Lung (tissue), 12 donors: ENCODE results near the gene OTUB2. TPM values are rescaled to one million over a fixed set of nuclear protein-coding genes. Genes with fewer than 3 reads are reported as not detected.

Experiments used
- ATAC-seq: fragments of 200-7000 bp; cut with Tn5 transposase; one replicate; pipeline ENCODE4 v1.9.1; 2020; ENCODE audit warnings: moderate number of reproducible peaks; ENCODE audit not compliant: insufficient read depth, low FRiP score
- DNase-seq, 3 donors: peaks; one replicate each; pipeline ENCODE4 v3.0.0-alpha.2; 2013 to 2017
- H3K27ac ChIP-seq, 2 donors: one replicate each; pipeline ENCODE4 v1.5.1; 2013; ENCODE audit warnings: mild to moderate bottlenecking in 2 of 2, moderate library complexity in 2 of 2, control low read depth in 1 of 2, inconsistent platforms in 1 of 2, low read depth in 1 of 2, low read length in 1 of 2
- H3K27me3 ChIP-seq, 3 donors: one replicate each; pipeline ENCODE4 v1.5.1; 2013; ENCODE audit warnings: low read length in 2 of 3; ENCODE audit not compliant: control insufficient read depth in 3 of 3, insufficient read depth in 3 of 3
- H3K36me3 ChIP-seq, 4 donors: one replicate each; pipeline ENCODE4 v1.5.1; 2013; ENCODE audit warnings: low read length in 4 of 4, mild to moderate bottlenecking in 1 of 4, moderate library complexity in 1 of 4; ENCODE audit not compliant: control insufficient read depth in 4 of 4, insufficient read depth in 4 of 4
- H3K4me1 ChIP-seq, 5 donors: one replicate each; pipeline ENCODE4 v1.5.1; 2013; ENCODE audit warnings: low read length in 5 of 5, mild to moderate bottlenecking in 2 of 5, moderate library complexity in 1 of 5; ENCODE audit not compliant: control insufficient read depth in 5 of 5, insufficient read depth in 5 of 5
- H3K4me3 ChIP-seq: one replicate; pipeline ENCODE4 v1.5.1; 2013; ENCODE audit warnings: mild to moderate bottlenecking, control low read depth, moderate library complexity
- H3K9ac ChIP-seq, 2 donors: one replicate each; pipeline ENCODE4 v1.5.1; 2013; ENCODE audit warnings: low read length in 2 of 2, control low read depth in 1 of 2; ENCODE audit not compliant: insufficient read depth in 1 of 2
- H3K9me3 ChIP-seq, 4 donors: one replicate each; pipeline ENCODE4 v1.5.1; 2013; ENCODE audit warnings: low read length in 3 of 4, mild to moderate bottlenecking in 1 of 4, moderate library complexity in 1 of 4; ENCODE audit not compliant: control insufficient read depth in 4 of 4, insufficient read depth in 3 of 4
- WGBS, 2 donors: extraction: QIAGEN DNeasy Blood & Tissue Kit; methylation state at CpG; one replicate each; pipeline ENCODE4 v1.1.7; 2013; 5-methylcytosine and 5-hydroxymethylcytosine counted together
- polyA plus RNA-seq, 2 donors: library from polyadenylated mRNA; stranded (reverse); fragments of 200-250 nt; gene quantifications; one replicate each; pipeline ENCODE4 v1.2.1, GENCODE V29; 2013
- total RNA-seq, 2 donors: library from RNA; depleted of rRNA in 1 of 2; stranded (reverse); fragments of >200 nt in 1 of 2; gene quantifications; one replicate each; pipeline ENCODE4 v1.2.1, GENCODE V29; 2014 to 2021
- TF ChIP-seq, protein P1 (sequence below): IDR thresholded peaks from 2 replicates; pipeline ENCODE4 v1.5.1; 2012; ENCODE audit warnings: mild to moderate bottlenecking; ENCODE audit errors: control extremely low read depth, extremely low read depth
- donor health status: control.
- donor health status: control.
- donor health status: Bipolar disorder and iron deficiency.
- donor health status: healthy.
- donor health status: DM: yes; HTN: yes; CAD: no.

OTUB2 gene
- total and polyA plus RNA-seq, 4 donors: 0.31 to 2.2 (median 1.6) TPM

DNA sequence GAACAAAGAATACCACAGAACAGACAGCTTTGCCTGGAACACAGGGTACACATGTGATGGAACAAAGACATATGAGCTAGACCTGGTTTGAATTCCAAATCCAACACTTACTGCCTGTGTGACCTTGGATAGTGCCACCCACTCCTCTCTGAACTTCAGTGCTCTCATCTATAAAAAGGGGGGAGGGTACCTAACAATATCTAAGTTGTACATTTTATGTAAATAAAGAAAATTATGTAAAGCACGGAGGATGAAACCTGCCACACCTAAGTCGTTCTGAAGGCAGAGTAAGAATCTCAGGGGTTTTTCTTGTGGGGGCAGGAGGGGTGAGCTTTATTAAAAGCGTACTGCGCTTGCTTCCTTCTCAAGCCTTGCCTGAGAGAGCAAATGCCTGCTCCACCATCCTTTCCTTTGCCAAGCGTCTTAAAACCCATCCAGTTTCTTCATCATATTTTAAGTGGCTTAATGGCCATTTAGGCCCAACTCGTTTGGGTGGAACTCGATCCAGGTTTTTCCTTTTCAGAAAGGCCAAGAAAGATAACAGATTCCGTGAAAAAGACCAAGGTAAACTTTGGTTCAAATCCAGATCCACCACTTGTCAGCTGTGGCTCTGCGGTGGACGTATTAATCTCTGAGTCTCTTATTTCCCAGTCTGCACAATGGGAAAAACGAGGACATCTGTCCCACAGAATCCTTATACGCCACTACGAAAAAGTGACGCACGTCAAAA lies 53.9 kb downstream of the OTUB2 start:
- no peak for ATAC-seq
- Histone ChIP-seq H3K4me1 (peaks cover 6 to 40% (median 25%) of the 10 kb centered on the region in 5 donors), H3K36me3 (peaks cover 6 to 20% (median 16%) of the 10 kb centered on the region in 4 donors), H3K4me3 (peak overlapping the region; percentile 93), H3K9me3 (peaks cover 0 to 2% (median under 1%) of the 10 kb centered on the region in 4 donors), H3K27me3 (no peaks in the 10 kb centered on the region), H3K27ac (peak overlapping the region; percentile 85 to 97), H3K9ac (peak overlapping the region; percentile 89 to 93)
- 4 to 5% methylated on average over 15 of the region's 15 CpGs for WGBS, 2 donors
- TF ChIP-seq, protein P1, sequence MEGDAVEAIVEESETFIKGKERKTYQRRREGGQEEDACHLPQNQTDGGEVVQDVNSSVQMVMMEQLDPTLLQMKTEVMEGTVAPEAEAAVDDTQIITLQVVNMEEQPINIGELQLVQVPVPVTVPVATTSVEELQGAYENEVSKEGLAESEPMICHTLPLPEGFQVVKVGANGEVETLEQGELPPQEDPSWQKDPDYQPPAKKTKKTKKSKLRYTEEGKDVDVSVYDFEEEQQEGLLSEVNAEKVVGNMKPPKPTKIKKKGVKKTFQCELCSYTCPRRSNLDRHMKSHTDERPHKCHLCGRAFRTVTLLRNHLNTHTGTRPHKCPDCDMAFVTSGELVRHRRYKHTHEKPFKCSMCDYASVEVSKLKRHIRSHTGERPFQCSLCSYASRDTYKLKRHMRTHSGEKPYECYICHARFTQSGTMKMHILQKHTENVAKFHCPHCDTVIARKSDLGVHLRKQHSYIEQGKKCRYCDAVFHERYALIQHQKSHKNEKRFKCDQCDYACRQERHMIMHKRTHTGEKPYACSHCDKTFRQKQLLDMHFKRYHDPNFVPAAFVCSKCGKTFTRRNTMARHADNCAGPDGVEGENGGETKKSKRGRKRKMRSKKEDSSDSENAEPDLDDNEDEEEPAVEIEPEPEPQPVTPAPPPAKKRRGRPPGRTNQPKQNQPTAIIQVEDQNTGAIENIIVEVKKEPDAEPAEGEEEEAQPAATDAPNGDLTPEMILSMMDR: no peak
- DNase-seq: peak in 2 of 3 donors; percentile 58 to 68

GRCh38 chr14:94080621-94081385 lies 54.7 kb downstream of the OTUB2 start, which contains the start of the genes DDX24 and IFI27L1:
Gene DDX24 (minus strand): TSS chr14:94081202. CDS start chr14:94079742, 1,460 bp downstream.
Gene IFI27L1 (plus strand): TSS chr14:94081310. CDS start chr14:94096938, 15,628 bp downstream.
- Histone ChIP-seq H3K4me1 (peaks cover 6 to 40% (median 25%) of the 10 kb centered on the region in 5 donors), H3K27ac (peak within 1 kb of the TSS; percentile 85 to 97)
- peak; percentile 98 for ATAC-seq

DNA sequence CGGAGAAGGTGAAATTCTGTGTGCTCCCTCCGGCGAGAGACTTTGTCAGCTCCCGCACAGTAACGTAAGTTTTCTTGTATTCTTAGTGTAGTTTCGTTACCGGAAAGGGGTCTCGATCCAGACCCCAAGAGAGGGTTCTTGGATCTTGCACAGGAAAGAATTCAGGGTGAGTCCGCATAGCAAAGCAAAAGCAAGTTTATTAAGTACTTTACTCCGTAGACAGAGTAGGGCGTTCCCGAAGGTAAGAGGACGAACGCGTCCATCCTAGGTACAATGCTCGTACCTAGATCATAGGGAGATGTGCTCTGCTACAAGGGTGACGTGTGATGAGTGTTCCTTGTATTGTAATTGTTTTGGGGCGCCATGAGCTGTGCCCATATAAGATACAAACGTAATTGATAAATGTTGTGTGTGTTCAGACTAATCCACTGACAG lies 55.3 kb downstream of the OTUB2 start:
- peak; percentile 36 for ATAC-seq
- peaks cover 6 to 40% (median 24%) of the 10 kb centered on the region in 5 donors for H3K4me1 ChIP-seq
- 1% methylated on average over 19 of the region's 19 CpGs for WGBS, 2 donors
- no peak for DNase-seq
- peaks cover 6 to 20% (median 16%) of the 10 kb centered on the region in 4 donors for H3K36me3 ChIP-seq
- peak overlapping the region; percentile 85 to 97 for H3K27ac ChIP-seq
- no peaks in the 10 kb centered on the region for H3K27me3 ChIP-seq
- H3K9me3 ChIP-seq: peaks cover 0 to 2% (median 0%) of the 10 kb centered on the region in 4 donors
- peak overlapping the region; percentile 93 for H3K4me3 ChIP-seq
- TF ChIP-seq, protein P1: no peak
- peak overlapping the region; percentile 84 to 88 for H3K9ac ChIP-seq

More at GRCh38 chr14:94080621-94081385, 54.7 kb downstream of the OTUB2 start, which contains the start of the genes DDX24 and IFI27L1:
- peak within 1 kb of the TSS; percentile 89 to 93 for H3K9ac ChIP-seq
- 0% methylated on average over 77 of the region's 77 CpGs for WGBS, 2 donors
- peak within 1 kb of the TSS; percentile 93 for H3K4me3 ChIP-seq
- H3K9me3 ChIP-seq: peaks cover 0 to 2% (median 0%) of the 10 kb centered on the region in 4 donors
- H3K36me3 ChIP-seq: peaks cover 6 to 20% (median 16%) of the 10 kb centered on the region in 4 donors
- peak; percentile 96 to 98 (median 97) for DNase-seq
- TF ChIP-seq, protein P1: no peak
- H3K27me3 ChIP-seq: no peaks in the 10 kb centered on the region
